NT2/D1 (cell line): ENCODE measurements around the gene NPIPA5.

ENCODE experiments used
- SUZ12 ChIP-seq: IDR thresholded peaks from 2 replicates; pipeline ENCODE4 v1.6.1; 2011; ENCODE audit not compliant: insufficient read length, insufficient read depth; ENCODE audit errors: extremely low read depth
- YY1 ChIP-seq: IDR thresholded peaks from 2 replicates; pipeline ENCODE4 v1.6.1; 2011; ENCODE audit not compliant: insufficient read length, insufficient read depth

DNA sequence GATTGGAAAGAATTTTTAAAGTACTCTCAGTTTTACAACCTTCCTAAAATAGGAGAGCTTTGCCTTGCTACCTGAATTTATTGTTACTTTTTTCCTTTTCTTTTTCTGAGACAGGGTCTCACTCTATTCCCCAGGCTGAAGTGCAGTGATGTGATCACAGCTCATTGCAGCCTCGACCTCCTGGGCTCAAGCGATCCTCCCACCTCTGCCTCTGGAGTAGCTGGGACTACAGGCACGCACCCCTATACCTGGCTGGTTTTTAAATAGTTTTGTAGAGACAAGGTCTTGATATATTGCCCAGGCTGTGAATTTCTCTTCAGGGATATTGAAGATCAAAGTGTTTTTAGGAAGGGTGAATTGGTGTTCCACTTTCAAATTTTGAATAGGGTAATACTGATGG lies 21.2 kb upstream of the NPIPA5 start:
- no peak for TF ChIP-seq YY1
- no peak for TF ChIP-seq SUZ12
